ENCODE data around the gene LCN10. TPM values are rescaled to one million over a fixed set of nuclear protein-coding genes. Genes with fewer than 3 reads are reported as not detected.

LCN10 gene
- total RNA-seq, 1 experiment from 2014 or later = 1.5 TPM

DNA sequence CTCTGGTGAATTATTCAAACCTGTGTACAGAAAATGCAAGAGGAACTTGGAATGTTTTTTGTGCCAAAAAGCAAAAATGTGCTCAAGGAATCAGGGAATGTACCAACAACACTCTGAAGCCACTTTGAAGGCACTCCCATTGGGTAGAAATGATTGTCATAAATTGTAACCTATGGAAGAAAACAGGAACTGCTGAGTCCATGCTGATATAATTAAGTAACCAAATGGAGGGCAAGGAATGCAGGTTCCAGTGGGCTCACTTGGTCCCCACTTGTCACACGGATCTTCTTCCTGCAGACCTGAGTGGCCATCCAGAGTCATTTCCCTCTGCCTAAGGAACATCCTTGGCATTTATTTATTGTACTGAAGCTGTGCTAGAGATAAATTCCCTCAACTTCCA, 8.5 kb upstream of the LCN10 start:
- no CpG with 5 or more reads among the region's 1 CpG for WGBS (ENCODE audit: extremely low coverage, insufficient read length, low lambda C conversion rate)
- Histone ChIP-seq H2BK120ac (ENCODE audit: low read depth, low read length, poor library complexity, severe bottlenecking) (no peak overlapping the region), H3K4me2 (ENCODE audit: insufficient read depth, insufficient read length, low read length) (no peak overlapping the region), H3K18ac (ENCODE audit: insufficient read length, low read depth, low read length) (no peak overlapping the region), H4K8ac (replicated peaks; ENCODE audit: insufficient read length, low read depth, low read length) (no peak overlapping the region), H4K5ac (ENCODE audit: insufficient read length, low read depth, low read length) (no peak overlapping the region), H3K79me1 (ENCODE audit: insufficient read depth, low read depth, low read length, poor library complexity, severe bottlenecking) (no peaks in the 10 kb centered on the region), H4K91ac (ENCODE audit: insufficient read length, low read depth, low read length) (no peak overlapping the region), H3K9me3 (ENCODE audit: control insufficient read depth, low read depth, low read length) (no peaks in the 10 kb centered on the region), H3K4me1 (ENCODE audit: insufficient read depth, low read length) (no peaks in the 10 kb centered on the region), H3K56ac (ENCODE audit: insufficient read length, low read depth, low read length) (no peak overlapping the region), H3T11ph (ENCODE audit: low read length) (no peak overlapping the region), H3K79me2 (ENCODE audit: insufficient read depth, low read length) (no peaks in the 10 kb centered on the region), H2BK20ac (ENCODE audit: low read depth, low read length, poor library complexity, severe bottlenecking) (no peak overlapping the region), H3K27ac (ENCODE audit: insufficient read length, low read depth, low read length) (no peak overlapping the region), H2AK5ac (ENCODE audit: insufficient read length, low read length) (no peak overlapping the region), H3K23me2 (ENCODE audit: insufficient read length, low read depth, low read length, poor library complexity, severe bottlenecking) (no peaks in the 10 kb centered on the region), H3K23ac (ENCODE audit: insufficient read length, low read depth, low read length) (no peak overlapping the region), H2BK15ac (ENCODE audit: low read depth, low read length) (no peak overlapping the region), H3K14ac (ENCODE audit: insufficient read depth, low read length) (no peak overlapping the region), H3K4ac (ENCODE audit: low read depth, low read length) (no peak overlapping the region), H2BK5ac (ENCODE audit: insufficient read length, low read length) (no peak overlapping the region), H2BK12ac (ENCODE audit: insufficient read length, low read depth, low read length) (no peak overlapping the region), H2AFZ (ENCODE audit: low read length) (no peak overlapping the region), H3K9ac (ENCODE audit: extremely low read depth, insufficient read length, low read length) (no peak overlapping the region), H3K27me3 (ENCODE audit: insufficient read depth, low read length) (no peaks in the 10 kb centered on the region), H4K20me1 (ENCODE audit: control insufficient read depth, insufficient read depth, insufficient read length) (no peaks in the 10 kb centered on the region)
- no peak for DNase-seq
- Mint-ChIP-seq H3K9me3 (peaks cover 19 to 22% of the 10 kb centered on the region in 2 experiments), H3K27me3 (ENCODE audit: low read depth) (peaks cover 21% of the 10 kb centered on the region), H3K4me1 (peaks cover 0 to 3% of the 10 kb centered on the region in 2 experiments; a peak in 1 of 4 replicates), H3K4me3 (no peak overlapping the region), H3K27ac (no peak overlapping the region), H3K36me3 (ENCODE audit: insufficient read depth in 1 of 3, low read depth in 3 of 3) (peaks cover 2 to 15% (median 2%) of the 10 kb centered on the region in 3 experiments; a peak in 6 of 7 replicates)
- TF ChIP-seq, protein P1, sequence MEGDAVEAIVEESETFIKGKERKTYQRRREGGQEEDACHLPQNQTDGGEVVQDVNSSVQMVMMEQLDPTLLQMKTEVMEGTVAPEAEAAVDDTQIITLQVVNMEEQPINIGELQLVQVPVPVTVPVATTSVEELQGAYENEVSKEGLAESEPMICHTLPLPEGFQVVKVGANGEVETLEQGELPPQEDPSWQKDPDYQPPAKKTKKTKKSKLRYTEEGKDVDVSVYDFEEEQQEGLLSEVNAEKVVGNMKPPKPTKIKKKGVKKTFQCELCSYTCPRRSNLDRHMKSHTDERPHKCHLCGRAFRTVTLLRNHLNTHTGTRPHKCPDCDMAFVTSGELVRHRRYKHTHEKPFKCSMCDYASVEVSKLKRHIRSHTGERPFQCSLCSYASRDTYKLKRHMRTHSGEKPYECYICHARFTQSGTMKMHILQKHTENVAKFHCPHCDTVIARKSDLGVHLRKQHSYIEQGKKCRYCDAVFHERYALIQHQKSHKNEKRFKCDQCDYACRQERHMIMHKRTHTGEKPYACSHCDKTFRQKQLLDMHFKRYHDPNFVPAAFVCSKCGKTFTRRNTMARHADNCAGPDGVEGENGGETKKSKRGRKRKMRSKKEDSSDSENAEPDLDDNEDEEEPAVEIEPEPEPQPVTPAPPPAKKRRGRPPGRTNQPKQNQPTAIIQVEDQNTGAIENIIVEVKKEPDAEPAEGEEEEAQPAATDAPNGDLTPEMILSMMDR (conservative IDR thresholded peaks at IDR 0.05) = no peak
